Measurements from ENCODE around the gene CHMP6.

The CHMP6 gene

GRCh38 chr17:80957461-80957941 lies 34.1 kb upstream of the CHMP6 start:
- H3K36me3 ChIP-seq (ENCODE audit: control insufficient read depth, insufficient read depth, low read length): peaks cover 11% of the 10 kb centered on the region
- DNase-seq: no peak

GRCh38 chr17:80959330-80960036 lies 32.2 kb upstream of the CHMP6 start:
- no peak overlapping the region for H3K27ac ChIP-seq (ENCODE audit: insufficient read depth, low read length, poor library complexity, severe bottlenecking)
- H3K4me3 ChIP-seq (ENCODE audit: insufficient read depth, low read depth, low read length, poor library complexity, severe bottlenecking): no peak overlapping the region
- no peak for DNase-seq

More at GRCh38 chr17:80957461-80957941, 34.1 kb upstream of the CHMP6 start:
- H3K4me1 ChIP-seq (ENCODE audit: control insufficient read depth, insufficient read depth, low read length, poor library complexity, severe bottlenecking): no peaks in the 10 kb centered on the region
- H3K27ac ChIP-seq (ENCODE audit: insufficient read depth, low read length, poor library complexity, severe bottlenecking): no peak overlapping the region
- H3K4me3 ChIP-seq (ENCODE audit: insufficient read depth, low read depth, low read length, poor library complexity, severe bottlenecking): no peak overlapping the region
- no peaks in the 10 kb centered on the region for H3K9me3 ChIP-seq (ENCODE audit: control insufficient read depth, low read length)
- H3K27me3 ChIP-seq (replicated peaks; ENCODE audit: control insufficient read depth, insufficient read depth, low read length, poor library complexity, severe bottlenecking): no peaks in the 10 kb centered on the region

GRCh38 chr17:80960037-80960796 lies 31.4 kb upstream of the CHMP6 start:
- Histone ChIP-seq H3K36me3 (ENCODE audit: control insufficient read depth, insufficient read depth, low read length) (peaks cover 19% of the 10 kb centered on the region), H3K27ac (ENCODE audit: insufficient read depth, low read length, poor library complexity, severe bottlenecking) (no peak overlapping the region), H3K9me3 (ENCODE audit: control insufficient read depth, low read length) (no peaks in the 10 kb centered on the region), H3K4me3 (ENCODE audit: insufficient read depth, low read depth, low read length, poor library complexity, severe bottlenecking) (no peak overlapping the region), H3K27me3 (replicated peaks; ENCODE audit: control insufficient read depth, insufficient read depth, low read length, poor library complexity, severe bottlenecking) (no peaks in the 10 kb centered on the region), H3K4me1 (ENCODE audit: control insufficient read depth, insufficient read depth, low read length, poor library complexity, severe bottlenecking) (no peaks in the 10 kb centered on the region)
- DNase-seq: no peak

More at GRCh38 chr17:80959330-80960036, 32.2 kb upstream of the CHMP6 start:
- H3K36me3 ChIP-seq (ENCODE audit: control insufficient read depth, insufficient read depth, low read length): peaks cover 12% of the 10 kb centered on the region
- H3K4me1 ChIP-seq (ENCODE audit: control insufficient read depth, insufficient read depth, low read length, poor library complexity, severe bottlenecking): no peaks in the 10 kb centered on the region
- H3K27me3 ChIP-seq (replicated peaks; ENCODE audit: control insufficient read depth, insufficient read depth, low read length, poor library complexity, severe bottlenecking): no peaks in the 10 kb centered on the region
- H3K9me3 ChIP-seq (ENCODE audit: control insufficient read depth, low read length): no peaks in the 10 kb centered on the region

- no peaks in the 10 kb centered on the region for H3K4me1 ChIP-seq (ENCODE audit: control insufficient read depth, insufficient read depth, low read length, poor library complexity, severe bottlenecking)
- H3K9me3 ChIP-seq (ENCODE audit: control insufficient read depth, low read length): no peaks in the 10 kb centered on the region
- DNase-seq: no peak
- H3K36me3 ChIP-seq (ENCODE audit: control insufficient read depth, insufficient read depth, low read length): peaks cover 25% of the 10 kb centered on the region
- no peak overlapping the region for H3K4me3 ChIP-seq (ENCODE audit: insufficient read depth, low read depth, low read length, poor library complexity, severe bottlenecking)
- no peaks in the 10 kb centered on the region for H3K27me3 ChIP-seq (replicated peaks; ENCODE audit: control insufficient read depth, insufficient read depth, low read length, poor library complexity, severe bottlenecking)
- no peak overlapping the region for H3K27ac ChIP-seq (ENCODE audit: insufficient read depth, low read length, poor library complexity, severe bottlenecking)
Measured at GRCh38 chr17:80960797-80961452, 30.7 kb upstream of the CHMP6 start.

DNA sequence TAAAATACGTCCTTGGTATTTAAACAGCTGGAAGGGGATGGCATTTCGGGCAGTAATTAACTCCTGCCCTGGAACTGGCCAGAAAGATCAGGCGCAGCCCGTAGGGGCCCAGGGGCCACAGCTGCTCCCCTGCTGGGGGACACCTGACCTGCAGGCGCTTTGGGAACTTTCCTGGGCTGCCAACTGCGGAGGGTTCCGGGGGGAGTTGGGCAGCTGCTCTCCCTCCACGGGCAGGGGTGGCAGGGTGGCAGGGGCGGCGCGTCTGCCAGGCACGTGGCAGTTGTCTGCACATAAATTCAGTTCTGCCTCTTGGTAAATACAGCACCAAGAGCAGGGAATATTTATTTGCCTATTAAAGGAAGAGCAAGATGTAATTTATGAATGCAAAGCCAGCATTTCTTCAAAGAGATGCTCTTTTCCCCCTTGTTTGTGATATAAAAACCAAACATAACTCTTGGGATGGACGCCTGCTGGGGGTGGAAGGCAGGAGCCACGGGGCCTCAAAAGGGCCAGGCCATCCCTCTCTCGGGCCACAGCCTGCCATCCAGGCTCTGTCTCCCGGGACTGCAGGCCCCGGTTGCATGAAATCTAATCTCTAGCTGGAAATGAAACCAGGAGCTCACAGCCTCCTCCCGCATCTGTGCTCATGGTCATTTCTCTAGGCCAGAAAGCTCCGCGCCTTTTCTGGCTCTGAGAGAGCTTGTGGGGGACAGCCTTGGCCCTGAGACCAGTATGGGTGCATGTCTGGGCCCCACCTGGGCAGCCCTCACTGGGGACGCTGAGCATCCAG lies 29.9 kb upstream of the CHMP6 start:
- no peaks in the 10 kb centered on the region for H3K9me3 ChIP-seq (ENCODE audit: control insufficient read depth, low read length)
- peaks cover 25% of the 10 kb centered on the region for H3K36me3 ChIP-seq (ENCODE audit: control insufficient read depth, insufficient read depth, low read length)
- no peaks in the 10 kb centered on the region for H3K27me3 ChIP-seq (replicated peaks; ENCODE audit: control insufficient read depth, insufficient read depth, low read length, poor library complexity, severe bottlenecking)
- H3K27ac ChIP-seq (ENCODE audit: insufficient read depth, low read length, poor library complexity, severe bottlenecking): no peak overlapping the region
- DNase-seq: no peak
- no peaks in the 10 kb centered on the region for H3K4me1 ChIP-seq (ENCODE audit: control insufficient read depth, insufficient read depth, low read length, poor library complexity, severe bottlenecking)
- no peak overlapping the region for H3K4me3 ChIP-seq (ENCODE audit: insufficient read depth, low read depth, low read length, poor library complexity, severe bottlenecking)

DNA sequence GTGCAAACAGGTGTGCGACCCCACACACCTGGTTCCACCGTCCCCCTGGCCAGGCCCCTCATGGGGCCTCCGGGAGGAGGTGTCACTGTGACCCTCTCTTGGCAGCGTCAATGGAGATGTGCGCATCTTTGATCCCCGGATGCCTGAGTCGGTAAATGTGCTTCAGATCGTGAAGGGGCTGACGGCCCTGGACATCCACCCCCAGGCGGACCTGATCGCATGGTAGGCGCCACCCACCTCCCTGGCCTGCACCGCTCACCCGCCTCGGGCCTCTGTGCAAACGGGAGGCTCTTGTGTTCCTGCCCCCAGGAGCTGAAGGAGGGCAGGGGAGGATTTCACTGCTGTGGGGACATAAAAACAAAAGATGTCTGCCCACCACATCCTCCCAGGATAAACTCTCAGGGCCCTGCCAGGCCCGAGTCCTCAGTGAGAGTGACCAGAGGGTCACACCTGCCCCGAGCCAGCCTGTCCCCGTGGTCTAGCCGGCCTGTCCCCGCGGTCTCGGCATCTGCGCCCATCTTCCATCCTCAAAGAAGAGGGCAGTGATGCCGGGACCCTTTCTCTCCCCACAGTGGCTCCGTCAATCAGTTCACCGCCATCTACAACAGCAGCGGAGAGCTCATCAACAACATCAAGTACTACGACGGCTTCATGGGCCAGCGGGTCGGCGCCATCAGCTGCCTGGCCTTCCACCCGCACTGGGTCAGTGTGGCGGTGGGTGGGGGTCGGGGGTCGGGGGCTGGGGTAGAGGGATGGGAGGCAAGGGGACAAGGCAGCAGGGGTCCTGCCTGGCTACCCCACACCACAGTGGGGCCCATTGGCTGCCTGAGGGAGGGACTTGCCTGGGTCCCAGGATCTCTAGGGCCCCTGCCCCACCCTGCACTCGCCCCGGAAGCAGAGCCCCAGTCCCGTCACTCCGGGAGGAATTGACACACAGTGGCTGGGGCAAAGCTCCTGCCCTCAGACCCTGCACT lies 29.0 kb upstream of the CHMP6 start:
- H3K27ac ChIP-seq (ENCODE audit: insufficient read depth, low read length, poor library complexity, severe bottlenecking): no peak overlapping the region
- no peak for DNase-seq
- H3K36me3 ChIP-seq (ENCODE audit: control insufficient read depth, insufficient read depth, low read length): peaks cover 22% of the 10 kb centered on the region
- no peaks in the 10 kb centered on the region for H3K9me3 ChIP-seq (ENCODE audit: control insufficient read depth, low read length)
- H3K4me3 ChIP-seq (ENCODE audit: insufficient read depth, low read depth, low read length, poor library complexity, severe bottlenecking): no peak overlapping the region
- H3K4me1 ChIP-seq (ENCODE audit: control insufficient read depth, insufficient read depth, low read length, poor library complexity, severe bottlenecking): no peaks in the 10 kb centered on the region
- no peaks in the 10 kb centered on the region for H3K27me3 ChIP-seq (replicated peaks; ENCODE audit: control insufficient read depth, insufficient read depth, low read length, poor library complexity, severe bottlenecking)

DNA sequence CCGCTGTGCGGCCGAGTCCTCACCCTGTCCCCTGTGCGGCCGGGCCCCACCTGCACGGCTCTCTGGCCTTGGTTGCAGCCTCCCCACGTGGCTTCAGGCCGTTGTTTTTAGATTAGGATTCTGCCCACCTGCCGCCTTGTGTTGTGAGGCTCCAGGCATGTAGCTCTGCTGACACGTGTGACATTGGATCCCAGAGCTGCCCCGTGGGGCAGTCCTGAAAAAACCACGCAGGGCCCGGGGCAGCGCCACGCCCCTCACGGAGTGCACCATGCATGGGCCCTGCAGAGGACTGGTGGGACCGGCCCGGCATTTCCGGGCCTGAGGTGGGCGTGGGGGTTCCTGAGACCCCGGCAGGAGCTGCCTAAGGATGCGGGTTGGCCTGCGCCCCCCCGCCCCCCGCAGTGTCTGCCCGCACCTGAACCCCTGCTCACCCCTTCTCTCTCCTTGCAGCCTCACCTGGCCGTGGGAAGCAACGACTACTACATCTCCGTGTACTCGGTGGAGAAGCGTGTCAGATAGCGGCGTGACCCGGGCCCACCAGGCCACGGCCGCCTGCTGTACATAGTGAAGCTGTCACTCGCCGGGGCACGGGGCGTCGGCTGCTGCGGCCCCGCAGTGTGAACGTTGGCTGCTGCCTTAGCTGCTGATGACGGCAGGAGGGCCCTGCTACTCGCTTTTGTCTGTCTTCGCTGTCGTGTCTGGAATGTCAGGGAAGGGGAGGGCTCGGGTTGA lies 27.7 kb upstream of the CHMP6 start:
- no peak overlapping the region for H3K27ac ChIP-seq (ENCODE audit: insufficient read depth, low read length, poor library complexity, severe bottlenecking)
- no peak overlapping the region for H3K4me3 ChIP-seq (ENCODE audit: insufficient read depth, low read depth, low read length, poor library complexity, severe bottlenecking)
- DNase-seq: no peak
- H3K36me3 ChIP-seq (ENCODE audit: control insufficient read depth, insufficient read depth, low read length): peaks cover 20% of the 10 kb centered on the region
- H3K27me3 ChIP-seq (replicated peaks; ENCODE audit: control insufficient read depth, insufficient read depth, low read length, poor library complexity, severe bottlenecking): no peaks in the 10 kb centered on the region
- H3K4me1 ChIP-seq (ENCODE audit: control insufficient read depth, insufficient read depth, low read length, poor library complexity, severe bottlenecking): no peaks in the 10 kb centered on the region
- no peaks in the 10 kb centered on the region for H3K9me3 ChIP-seq (ENCODE audit: control insufficient read depth, low read length)

DNA sequence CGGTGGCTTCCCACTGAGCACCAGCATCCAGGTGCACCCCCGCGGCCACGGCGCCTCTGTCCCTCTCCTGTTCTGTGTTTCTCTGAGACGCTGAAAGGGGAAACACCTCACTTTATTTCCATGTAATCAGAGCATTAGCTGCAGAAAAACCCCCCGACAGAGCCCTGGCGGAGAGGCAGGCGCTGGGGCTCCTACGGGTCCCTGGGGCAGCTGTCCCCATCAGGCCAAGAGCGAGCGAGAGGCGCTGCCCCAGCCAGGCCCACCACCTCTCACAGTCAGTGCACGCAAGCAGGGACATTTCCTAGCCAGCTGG lies 27.1 kb upstream of the CHMP6 start:
- Histone ChIP-seq H3K27me3 (replicated peaks; ENCODE audit: control insufficient read depth, insufficient read depth, low read length, poor library complexity, severe bottlenecking) (no peaks in the 10 kb centered on the region), H3K27ac (ENCODE audit: insufficient read depth, low read length, poor library complexity, severe bottlenecking) (no peak overlapping the region), H3K4me3 (ENCODE audit: insufficient read depth, low read depth, low read length, poor library complexity, severe bottlenecking) (no peak overlapping the region), H3K9me3 (ENCODE audit: control insufficient read depth, low read length) (no peaks in the 10 kb centered on the region), H3K4me1 (ENCODE audit: control insufficient read depth, insufficient read depth, low read length, poor library complexity, severe bottlenecking) (no peaks in the 10 kb centered on the region), H3K36me3 (ENCODE audit: control insufficient read depth, insufficient read depth, low read length) (peaks cover 20% of the 10 kb centered on the region)
- DNase-seq: no peak
